Putamen (tissue), 1 donor: ENCODE data around the gene CYB561.

Experiments used
- DNase-seq: peaks from one replicate; pipeline ENCODE4 v3.0.0-alpha.2; 2016; ENCODE audit warnings: low spot score

CYB561 gene

GRCh38 chr17:63405741-63406261, 40.3 kb downstream of the CYB561 start:
- DNase-seq: no peak

- DNase-seq: no peak
These were observed 41.1 kb downstream of the CYB561 start for GRCh38 chr17:63405020-63405419.

GRCh38 chr17:63402431-63403212, 43.5 kb downstream of the CYB561 start:
- no peak for DNase-seq

GRCh38 chr17:63399856-63400255, 46.2 kb downstream of the CYB561 start:
- DNase-seq: no peak

- no peak for DNase-seq
These were observed 46.8 kb downstream of the CYB561 start for GRCh38 chr17:63399316-63399715.

- no peak for DNase-seq
These were observed 47.4 kb downstream of the CYB561 start for GRCh38 chr17:63398680-63399079.

GRCh38 chr17:63395075-63395805, 50.9 kb downstream of the CYB561 start:
- DNase-seq: no peak

GRCh38 chr17:63390090-63390489, 56.0 kb downstream of the CYB561 start:
- no peak for DNase-seq

- DNase-seq: no peak
These were observed 58.3 kb downstream of the CYB561 start for GRCh38 chr17:63387656-63388340.

GRCh38 chr17:63382826-63383225, 63.3 kb downstream of the CYB561 start:
- peak; percentile 47 for DNase-seq
